ENCODE results near the gene CLNK. TPM values are rescaled to one million over a fixed set of nuclear protein-coding genes. Genes with fewer than 3 reads are reported as not detected.
"Not testable (repeated sequence)": the region's sequence is repeated elsewhere in the genome, so short reads cannot be mapped to it uniquely, and the experiment has no call there.

CLNK gene
- total RNA-seq, 1 experiment from 2014 or later, result not detected

DNA sequence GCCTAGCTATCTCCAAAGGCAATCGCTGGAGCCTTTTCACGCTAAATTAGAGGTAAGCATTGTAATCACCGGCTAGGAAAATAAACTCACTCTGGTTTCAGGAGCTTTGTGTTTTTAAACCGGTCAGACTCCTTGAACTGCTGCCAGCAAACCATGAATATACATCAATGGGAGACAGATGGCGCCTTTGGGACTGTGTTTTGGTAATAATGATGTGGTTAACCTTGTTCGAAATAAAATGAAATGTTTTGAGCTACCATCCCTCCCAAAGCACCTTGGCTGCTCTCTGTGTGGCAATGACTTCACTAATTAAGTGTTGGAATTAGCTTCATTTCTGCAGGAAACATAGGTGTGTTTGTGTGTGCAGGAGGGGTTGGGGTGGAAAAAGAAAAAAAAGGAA, 65.3 kb downstream of the CLNK start:
- no peak for DNase-seq (ENCODE audit: extremely low read depth, low read depth)

DNA sequence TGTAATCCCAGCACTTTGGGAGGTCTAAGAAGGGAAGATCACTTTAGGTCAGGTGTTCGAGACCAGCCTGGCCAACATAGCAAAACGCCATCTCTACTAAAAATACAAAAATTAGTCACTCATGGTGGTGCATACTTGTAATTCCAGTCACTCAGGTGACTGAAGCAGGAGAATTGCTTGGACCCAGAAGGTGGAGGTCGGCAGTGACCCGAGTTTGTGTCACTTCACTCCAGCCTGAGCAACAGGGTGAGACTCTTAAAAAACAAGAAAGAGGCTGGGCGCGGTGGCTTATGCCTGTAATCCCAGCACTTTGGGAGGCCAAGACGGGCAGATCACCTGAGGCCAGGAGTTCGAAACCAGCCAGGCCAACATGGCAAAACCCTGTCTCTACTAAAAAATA, 69.6 kb downstream of the CLNK start:
- DNase-seq (ENCODE audit: extremely low read depth, low read depth), result not testable (repeated sequence)

- no peak for DNase-seq (ENCODE audit: extremely low read depth, low read depth)
Measured at GRCh38 chr4:10613926-10614478, 70.6 kb downstream of the CLNK start.

DNA sequence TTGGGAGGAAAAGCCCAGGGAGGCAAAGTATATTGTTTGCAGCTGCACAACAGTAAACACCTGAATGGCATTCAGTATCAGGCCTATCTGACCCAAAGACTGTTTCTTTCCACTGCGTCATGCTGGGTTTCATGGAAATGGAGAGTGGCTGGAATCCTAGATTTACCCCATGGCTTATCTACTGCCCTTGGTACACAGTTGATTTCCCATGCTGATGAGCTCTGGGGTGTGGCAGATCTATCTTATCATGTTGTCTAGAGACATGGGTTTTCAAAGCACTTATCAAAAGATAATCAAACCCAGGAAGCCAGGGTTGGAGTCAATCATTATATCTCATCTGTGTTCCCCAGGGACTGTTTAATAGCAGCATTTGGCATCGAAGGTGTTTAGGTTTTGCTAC, 72.1 kb downstream of the CLNK start:
- no peak for DNase-seq (ENCODE audit: extremely low read depth, low read depth)

GRCh38 chr4:10611673-10612072, 72.9 kb downstream of the CLNK start:
- peak; percentile 40 for DNase-seq (ENCODE audit: extremely low read depth, low read depth)

DNA sequence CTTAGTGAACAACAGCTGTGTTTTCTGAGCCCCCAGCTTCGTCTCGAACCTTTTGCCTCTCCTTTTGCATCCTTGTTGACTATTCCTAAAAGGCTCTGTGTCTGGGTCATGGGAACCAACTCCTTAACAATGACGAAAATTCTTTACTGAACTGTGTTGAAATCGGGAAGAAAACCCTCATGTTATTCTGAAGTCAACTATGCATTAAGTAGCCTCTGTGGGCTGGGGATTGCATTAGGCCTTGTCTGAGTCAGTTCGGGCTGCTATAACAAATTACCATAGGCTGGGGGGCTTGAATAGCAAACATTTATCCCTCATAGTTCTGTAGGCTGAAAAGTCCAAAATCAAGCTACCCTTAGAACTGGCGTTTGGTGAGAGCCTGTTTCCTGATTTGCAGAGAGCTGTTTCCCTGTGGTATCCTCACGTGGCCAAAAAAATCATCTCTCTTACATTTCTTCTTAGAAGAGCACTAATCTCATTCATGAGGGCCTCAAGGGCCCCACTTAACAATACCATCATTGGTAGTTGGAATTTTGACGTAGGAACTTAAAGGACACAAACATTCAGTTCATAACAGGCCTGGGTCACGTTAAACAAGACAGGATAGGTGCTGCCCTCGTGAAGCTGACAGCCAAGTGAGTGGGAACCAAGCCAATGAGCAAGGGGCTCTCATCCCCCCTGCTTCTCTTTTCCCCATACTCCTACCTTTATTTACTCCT, 75.9 kb downstream of the CLNK start:
- no peak for DNase-seq (ENCODE audit: extremely low read depth, low read depth)

- no peak for DNase-seq (ENCODE audit: extremely low read depth, low read depth)
Measured at GRCh38 chr4:10607206-10607605, 77.4 kb downstream of the CLNK start.

- DNase-seq (ENCODE audit: extremely low read depth, low read depth), result no peak
Measured at GRCh38 chr4:10606483-10607155, 77.9 kb downstream of the CLNK start.

- no peak for DNase-seq (ENCODE audit: extremely low read depth, low read depth)
Measured at GRCh38 chr4:10605746-10606482, 78.7 kb downstream of the CLNK start.

DNA sequence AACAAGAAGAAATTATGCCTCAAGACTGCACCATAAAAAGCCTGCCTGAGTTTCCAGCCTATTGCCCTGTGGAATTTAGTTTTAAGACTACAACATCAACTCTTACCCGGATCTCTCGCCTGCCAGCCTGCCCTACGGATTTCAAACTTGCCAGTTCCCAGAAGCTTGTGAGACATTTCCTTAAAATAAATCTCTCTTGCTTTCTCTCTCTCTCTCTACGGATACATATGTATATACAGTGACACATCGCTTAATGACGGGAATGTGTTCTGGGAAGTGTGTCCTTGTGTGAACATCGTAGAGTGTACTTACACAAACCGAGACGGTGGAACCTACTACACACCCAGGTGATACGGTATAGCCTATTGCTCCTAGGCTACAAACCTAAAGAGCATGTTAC, 79.5 kb downstream of the CLNK start:
- no peak for DNase-seq (ENCODE audit: extremely low read depth, low read depth)

DNA sequence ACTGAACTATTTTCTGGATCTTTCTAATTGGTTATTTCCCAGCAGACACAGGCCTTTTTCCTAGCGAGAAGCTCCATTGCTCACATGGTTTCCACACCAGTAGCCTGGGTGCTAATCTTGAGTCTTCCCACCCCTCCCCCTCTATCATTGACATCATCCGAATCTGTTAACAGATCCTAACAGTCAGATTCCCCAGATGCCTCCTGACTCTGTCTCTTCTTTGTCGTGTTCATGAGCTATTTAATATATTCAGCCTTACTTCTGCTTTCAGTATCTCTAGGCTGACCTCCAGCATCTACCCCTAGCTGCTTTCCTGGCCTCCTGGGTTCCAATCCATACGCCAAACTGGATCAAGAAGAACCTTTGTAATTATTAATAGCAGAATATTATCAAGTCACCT, 85.0 kb downstream of the CLNK start:
- no peak for DNase-seq (ENCODE audit: extremely low read depth, low read depth)

GRCh38 chr4:10598829-10599228, 85.7 kb downstream of the CLNK start:
- DNase-seq (ENCODE audit: extremely low read depth, low read depth), result no peak

DNA sequence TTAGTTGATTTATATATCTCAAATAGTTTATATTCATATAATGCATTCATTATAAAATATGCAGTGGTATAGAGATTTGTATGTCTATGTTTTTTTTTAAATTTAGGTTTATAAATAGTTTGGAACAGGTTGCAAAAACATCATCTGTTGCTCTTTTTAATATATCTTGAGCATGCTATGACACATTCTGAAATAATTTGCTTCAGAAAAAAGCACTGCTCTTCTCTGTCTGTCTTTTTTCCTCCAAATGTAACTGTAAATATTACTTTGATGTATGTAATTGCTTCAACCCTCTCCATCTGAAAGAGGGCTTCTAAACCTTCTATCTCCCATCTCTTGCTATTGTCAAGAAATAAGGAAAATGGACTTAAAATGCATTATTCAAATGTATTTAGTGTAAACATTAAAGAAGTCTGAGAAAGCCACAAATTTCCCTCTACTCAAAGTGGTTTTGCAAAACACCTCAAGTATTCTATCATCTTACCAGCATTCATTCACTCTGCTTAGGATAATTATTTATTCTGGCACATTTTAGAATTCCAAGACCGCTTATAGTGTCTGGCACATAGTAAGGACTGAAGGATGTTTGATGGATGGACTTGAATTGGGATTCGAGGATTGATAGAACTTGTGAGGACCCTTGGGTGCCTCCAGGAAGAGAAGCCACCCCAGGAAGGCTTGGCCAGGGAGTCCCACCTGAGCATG, 87.8 kb downstream of the CLNK start:
- DNase-seq (ENCODE audit: extremely low read depth, low read depth), result no peak

DNA sequence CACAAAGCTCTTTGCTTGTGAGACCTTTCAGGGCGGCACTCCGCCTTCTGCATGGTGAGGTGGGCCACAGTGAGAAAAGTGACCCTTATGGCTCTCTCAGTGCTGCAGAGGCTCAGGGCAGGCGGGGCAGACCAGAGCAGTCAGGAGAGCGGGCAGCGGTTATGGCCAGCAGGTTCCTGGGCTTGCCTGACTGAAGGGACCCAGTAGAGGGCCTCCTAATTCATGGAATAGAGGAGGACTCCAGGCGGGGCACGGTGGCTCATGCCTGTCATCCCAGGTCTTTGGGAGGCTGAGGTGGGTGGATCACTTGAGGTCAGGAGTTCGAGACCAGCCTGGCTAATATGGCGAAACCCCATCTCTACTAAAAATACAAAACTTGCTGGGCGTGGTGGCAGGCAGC, 91.4 kb downstream of the CLNK start:
- no peak for DNase-seq (ENCODE audit: extremely low read depth, low read depth)

DNA sequence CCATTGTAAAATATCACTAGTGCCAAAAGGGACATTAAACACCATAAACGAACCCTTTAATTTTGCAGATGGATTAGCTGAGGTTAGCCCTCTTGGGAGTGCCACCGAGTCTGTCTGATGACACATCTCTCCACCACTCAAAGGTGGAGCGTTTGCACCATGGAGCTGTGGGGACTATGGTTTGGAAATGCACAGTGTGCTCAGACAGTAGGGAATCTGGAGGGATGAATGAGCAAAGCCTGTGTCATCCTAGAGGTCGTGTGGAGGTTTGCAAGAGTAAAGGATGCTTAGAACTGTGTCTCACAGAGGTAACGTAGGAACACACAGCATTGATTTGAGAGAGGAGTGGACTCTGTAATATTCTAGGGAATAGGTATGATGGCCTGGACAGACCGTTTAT, 93.7 kb downstream of the CLNK start:
- peak; percentile 26 for DNase-seq (ENCODE audit: extremely low read depth, low read depth)

- peak; percentile 30 for DNase-seq (ENCODE audit: extremely low read depth, low read depth)
Measured at GRCh38 chr4:10589799-10590198, 94.8 kb downstream of the CLNK start.

- peak; percentile 81 for DNase-seq (ENCODE audit: extremely low read depth, low read depth)
Measured at GRCh38 chr4:10589321-10589720, 95.2 kb downstream of the CLNK start.

DNA sequence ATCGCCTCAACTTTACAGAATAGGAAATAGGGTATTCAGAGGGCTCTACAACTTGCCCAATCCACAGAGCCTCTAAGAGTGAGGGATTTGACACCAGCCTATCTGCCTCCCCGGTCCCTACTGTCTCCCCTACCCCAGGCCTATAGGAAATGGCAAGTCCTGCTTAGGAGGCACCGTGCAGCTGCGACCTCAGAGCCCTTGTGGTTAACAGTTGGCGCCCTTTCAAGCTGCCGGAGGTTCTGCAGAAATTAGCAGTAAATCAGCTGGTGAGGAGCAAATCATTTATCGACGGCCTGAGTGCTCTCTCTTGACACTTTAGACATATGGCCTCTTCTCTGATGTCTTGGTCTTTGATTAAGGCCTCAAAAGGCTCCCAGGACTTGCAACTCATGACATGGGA, 96.9 kb downstream of the CLNK start:
- DNase-seq (ENCODE audit: extremely low read depth, low read depth), result no peak

DNA sequence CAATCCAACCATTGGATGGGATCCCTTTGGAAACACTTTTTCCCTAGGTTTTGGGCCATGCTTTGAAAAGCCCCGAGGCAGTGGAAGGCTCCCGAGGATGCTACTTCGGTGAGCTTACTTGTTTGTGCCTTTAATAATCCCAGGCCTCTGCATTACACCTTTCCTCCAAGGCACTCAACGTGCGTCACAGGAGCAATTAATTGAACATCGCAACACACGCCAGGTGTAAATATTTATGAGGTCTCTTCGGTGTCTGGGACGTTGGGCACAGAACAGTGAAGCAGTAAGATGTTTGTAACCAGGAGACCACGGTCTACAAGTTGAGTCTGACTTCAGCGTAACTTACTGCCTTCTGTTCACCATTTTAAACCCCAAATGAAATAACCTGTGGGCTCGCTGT, 97.3 kb downstream of the CLNK start:
- no peak for DNase-seq (ENCODE audit: extremely low read depth, low read depth)

DNA sequence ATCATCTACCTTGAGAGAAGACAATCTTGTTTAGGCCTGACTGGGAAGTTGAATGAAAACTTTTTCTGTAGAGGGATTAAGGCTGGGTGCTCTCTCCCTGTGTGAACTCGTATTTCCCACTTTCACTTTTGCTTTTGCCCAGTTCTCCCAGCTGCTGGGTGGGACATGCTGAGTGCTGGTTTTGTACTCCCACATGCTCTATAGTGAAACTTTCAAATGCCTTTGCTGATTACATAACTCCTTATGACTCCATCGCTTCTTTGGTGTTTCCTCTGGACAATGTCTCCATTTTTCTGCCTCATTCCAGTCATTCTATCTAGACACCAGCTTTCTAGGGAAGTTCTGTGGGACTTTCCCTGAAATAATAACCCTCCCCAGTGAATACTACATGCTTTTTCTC, 100.5 kb downstream of the CLNK start:
- no peak for DNase-seq (ENCODE audit: extremely low read depth, low read depth)

DNA sequence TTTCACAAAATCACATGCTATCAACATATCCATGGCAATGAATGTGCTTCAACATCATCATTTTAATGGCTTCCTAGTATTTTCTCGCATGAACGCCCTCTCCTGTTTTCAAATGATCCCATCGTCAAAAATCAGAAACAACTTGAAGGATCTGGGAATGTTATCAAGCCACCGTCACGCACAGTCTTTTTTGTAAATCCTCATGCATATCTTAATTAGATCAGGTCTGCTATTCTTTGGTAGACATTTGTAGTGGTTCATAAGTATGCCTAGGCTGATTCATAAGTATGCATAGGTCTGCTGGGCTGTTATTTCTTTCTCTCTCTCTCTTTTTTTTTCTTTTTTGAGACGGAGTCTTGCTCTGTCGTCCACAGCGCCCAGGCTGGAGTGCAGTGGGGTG, 101.6 kb downstream of the CLNK start:
- DNase-seq (ENCODE audit: extremely low read depth, low read depth), result no peak
